GM18502 (cell line): Measurements from ENCODE around the gene AKAP13.

Source experiments
- ATAC-seq: cut with Tn5 transposase; IDR thresholded peaks from one replicate; pipeline ENCODE4 v1.9.1; 2021; ENCODE audit warnings: mild to moderate bottlenecking; ENCODE audit not compliant: unreplicated experiment, poor library complexity

The AKAP13 gene

DNA sequence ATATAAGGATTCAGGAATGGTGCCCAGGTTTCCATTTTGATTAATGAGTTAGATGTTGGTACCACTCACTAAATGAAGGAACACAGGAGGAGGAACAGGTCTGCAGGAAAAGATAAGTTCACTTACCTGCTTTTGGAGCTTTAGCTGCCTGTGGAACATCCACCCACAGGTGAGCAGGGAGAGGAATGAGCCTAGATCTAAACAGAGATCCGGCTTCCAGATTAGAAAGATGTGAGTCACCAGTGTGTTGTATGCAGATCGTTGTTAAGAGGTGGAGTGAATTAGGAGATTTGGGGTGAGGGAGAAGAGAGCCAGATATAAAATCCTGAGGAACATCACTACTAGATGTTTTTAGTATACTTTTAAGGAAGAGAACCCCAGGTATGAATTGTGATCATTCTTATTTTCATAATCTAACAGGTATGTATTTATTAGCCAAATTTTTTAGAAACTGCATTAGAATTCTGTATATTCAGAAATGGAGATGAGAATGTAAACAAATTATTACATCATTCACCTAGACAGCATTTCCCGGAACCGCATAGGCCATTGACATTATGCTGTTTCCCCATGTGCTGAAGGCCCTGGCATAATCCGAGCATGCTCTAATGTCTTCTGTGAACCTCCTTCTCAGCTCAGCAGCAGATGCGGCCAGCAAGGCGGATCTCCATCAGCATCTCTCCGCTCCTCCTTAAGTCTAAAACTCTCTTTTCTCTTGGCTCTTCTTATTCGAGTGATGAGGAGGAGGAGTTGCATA, 296.1 kb downstream of the AKAP13 start:
- no peak for ATAC-seq

DNA sequence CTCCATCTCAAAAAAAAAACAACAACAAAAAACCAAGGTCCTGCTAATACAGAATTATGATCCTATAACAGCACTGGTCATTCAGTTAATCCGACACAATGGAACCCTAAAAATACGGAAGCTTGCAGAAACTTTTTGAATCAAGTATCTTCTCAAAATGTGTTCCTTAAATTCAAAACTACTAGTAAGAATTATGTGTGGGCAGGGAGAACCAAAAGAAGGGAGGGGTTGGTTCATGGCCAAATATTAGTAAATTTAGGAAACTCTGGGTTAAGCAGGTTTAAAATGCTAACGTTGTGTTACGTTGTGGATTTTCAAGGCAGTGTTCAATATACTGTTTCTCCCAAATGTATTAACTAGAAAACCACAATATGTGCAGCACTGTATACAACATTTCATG, 298.8 kb downstream of the AKAP13 start:
- ATAC-seq = no peak

DNA sequence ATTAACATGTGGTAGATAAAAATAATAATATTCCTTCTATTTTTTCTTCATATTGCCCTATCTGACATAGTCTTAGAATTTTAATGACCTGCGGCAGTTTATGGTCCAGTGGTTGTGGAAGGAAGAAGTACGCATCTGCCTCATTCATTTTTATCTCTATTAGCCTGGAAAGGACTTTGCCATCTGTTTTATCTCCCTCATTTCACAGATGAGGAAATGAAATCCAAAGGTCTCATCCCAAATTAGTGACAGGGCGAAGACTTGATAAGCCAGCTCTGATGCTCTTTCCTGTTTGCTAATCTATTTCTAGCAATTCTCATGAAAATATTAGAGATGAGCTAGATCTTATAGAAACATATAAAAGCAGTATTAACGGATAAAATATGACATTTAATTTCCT, 301.0 kb downstream of the AKAP13 start:
- no peak for ATAC-seq

DNA sequence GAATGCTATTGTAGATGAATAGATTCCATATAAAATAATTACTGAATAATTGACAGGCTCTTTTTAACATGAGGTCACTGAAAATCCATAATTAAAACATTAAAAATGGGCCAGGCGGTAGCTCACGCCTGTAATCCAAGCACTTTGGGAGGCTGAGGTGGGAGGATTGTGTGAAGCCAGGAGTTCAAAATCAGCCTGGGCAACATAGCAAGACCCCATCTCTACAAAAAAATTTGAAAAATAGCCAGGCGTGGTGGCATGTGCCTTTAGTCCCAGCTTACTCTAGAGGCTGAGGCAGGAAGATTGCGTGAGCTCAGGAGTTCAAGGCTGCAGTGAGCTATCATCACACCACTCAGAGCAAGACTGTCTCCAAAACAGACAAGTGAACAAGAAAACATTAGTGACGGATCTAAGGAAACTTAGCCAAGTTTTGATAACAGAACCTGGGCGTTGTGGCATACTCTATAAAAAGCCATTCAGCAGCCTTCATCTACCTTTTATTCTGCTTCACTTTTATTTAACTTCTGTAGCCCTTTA, 303.8 kb downstream of the AKAP13 start:
- ATAC-seq = no peak

DNA sequence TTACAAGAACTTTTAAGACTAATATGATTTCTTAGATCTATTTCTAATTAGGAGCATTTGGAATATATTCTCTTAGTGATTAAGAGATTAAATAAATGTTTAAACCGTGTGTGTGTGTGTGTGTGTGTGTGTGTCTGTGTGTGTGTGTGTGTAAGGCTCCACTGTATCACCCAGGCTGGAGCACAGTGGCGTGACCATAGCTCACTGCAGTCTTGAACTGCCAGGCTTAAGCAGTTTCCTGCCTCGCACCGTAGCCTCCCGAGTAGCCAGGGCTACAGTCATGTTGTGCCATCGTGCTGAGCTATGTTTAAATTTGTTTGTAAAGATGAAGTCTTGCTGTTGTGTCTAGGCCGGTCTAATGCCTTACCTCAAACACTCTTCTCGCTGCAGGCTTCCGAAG, 305.0 kb downstream of the AKAP13 start:
- ATAC-seq = no peak

DNA sequence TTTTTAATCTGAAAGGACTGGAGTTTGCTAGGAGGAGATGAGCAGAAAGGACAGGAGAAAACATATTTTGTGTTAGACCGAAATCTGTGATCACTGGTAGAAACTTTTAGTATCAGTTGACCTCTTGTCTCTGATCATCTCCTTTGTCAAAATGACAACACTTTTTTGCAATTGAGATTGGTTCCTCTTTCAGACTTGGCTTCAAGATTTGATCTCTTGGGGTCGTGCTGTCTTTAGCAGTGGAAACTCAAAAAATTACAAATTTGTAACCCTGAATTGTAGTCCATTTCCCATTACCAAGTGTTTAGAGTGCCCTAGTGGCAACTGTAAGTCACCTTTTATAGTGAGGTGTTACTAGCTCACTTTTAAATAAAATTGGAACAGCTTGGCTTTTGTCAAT, 306.9 kb downstream of the AKAP13 start:
- ATAC-seq = no peak

DNA sequence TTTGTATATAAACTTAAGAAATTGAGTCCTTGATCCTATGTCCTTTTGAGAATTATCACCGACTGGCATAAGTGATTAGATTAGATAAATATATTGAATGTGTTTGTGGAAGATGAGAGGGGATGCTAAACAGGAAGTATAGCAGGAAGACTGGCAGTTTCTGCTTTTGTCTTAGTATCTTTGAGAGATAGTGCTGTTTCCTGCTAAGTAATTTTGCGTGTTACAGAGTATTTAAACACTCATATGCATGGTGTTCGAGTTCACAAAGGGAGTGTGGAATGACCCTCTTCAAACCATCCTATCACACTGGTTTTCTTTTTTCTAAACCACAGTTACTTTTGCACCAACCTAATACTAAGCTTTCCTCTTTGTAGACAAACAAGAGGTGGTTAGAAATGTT, 308.3 kb downstream of the AKAP13 start:
- ATAC-seq = no peak

DNA sequence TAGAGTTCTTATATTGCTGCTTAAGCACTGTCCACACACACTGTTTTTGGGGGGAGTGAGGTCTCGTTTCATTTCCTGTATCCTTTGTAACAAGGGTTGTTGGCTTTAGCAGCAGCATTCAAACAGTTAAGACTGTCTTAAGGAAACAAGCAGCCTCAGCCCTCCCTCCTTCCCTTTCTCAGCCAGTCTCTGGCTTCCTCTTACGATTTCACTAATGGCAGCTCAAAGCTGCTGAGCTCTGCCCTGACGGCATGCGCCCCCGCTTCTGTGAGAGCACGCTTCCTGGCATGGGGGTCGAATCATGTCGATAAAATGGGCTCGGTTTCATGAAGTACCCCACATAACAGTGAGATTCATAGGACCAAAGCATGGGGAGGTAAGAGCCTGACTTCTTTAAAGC, 309.3 kb downstream of the AKAP13 start:
- ATAC-seq = peak; percentile 50

DNA sequence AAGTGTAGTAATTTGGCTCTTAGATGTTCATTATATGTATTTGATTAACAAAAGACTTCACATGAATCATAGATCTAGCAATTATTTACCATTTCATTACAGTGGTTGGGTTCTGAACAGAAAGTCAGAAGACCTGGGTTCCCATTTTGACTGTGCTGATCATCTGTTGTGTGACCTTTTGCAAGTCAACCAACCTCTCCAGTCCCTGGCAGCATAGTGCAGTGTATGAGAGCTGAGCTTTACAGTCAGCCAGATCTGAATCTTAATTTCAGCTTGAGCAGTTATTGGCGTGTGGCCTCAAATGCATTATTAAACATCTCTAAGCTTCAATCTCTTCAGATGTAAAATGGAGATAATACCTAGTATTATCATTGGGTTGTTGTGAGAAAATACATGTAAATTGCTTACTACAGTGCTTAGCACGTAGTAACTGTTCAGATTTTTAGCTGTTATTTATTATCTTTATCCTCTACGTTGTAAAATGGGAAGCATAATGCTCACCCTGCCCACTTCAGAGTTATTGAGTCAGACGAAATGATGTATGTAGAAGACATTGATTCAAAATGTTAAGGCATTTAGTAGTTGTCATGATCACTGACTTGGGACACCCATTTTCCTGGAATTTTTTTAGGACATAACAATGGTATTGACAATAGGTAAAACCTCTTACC, 310.3 kb downstream of the AKAP13 start:
- peak; percentile 51 for ATAC-seq

DNA sequence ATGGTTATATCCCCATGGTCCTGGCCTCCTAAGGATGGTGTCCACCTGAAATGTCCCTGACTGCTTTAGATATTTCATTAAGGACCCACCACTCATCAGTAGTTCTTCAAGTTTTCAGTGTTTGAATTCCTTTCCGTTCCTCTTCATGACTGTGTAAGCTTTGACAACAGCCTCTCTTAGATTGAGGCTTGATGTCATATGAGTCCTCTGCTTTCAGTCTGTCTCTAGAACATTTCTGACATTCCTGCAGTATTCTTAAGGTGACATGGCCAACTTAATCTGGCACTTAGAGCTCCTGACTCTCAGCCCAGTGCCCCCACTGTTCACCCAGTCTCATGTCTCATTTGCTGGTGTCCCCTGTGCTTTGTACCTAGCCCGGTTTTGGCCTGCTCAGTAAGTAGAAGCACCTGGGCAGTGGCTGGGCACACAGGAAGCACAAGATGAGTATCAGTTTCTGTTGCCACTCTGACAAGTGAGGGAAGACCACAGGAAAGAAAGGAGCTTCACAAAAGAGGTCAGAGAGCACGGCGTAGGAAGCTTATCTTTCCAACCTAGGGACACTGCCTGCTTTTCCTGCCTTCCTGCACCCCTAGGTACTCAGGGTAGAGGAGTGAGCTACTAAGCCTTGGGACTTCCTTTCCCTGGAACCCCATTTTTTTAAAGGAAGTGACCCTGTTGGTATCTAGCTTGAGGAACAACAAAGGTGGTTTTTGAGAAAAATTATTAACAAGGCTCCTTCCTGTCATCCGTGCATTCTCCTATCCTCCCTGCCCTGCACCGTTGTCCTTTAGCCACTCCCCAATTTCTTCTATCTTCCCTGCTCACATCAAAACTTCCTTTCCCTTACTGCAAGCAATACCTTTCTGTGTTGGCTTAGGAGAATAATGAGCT, 311.2 kb downstream of the AKAP13 start:
- ATAC-seq = peak; percentile 44

DNA sequence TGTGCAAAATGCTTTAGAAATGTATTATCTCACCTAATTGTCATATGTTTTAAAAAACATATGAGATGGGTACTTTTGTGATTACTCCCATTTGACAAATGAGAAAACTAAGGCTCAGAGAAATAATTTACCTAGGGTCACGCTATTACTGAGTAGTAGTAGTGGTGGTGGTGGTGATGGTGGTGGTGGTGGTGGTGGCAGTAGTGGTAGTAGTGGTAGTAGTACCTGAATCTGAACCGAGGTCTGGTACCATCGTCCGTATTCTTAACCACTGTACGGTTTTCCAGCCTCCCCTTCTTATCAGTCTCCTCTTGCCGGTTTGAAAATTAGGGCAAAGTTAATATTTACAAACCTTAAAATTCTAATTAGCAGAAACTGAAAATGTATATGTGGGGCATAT, 311.9 kb downstream of the AKAP13 start:
- ATAC-seq = no peak

DNA sequence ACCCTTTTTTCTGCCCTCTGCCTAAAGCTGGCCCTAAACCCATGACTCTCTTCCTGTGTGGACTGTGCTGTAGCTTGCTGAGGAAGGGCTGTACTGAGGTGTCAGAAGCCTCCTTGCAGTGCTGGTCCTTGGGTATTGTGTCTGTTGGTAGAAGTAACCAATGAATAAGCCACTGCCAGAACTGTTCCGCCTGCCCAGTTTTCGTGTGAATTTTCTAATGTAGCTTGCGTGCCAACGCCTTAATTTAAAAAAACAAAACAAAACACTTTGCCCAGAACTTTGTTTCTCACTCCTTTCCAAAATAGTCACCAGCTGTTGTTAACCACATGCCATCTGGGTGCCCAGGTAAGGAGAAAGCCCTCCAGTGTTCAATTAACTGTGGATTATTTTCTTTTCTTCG, 312.5 kb downstream of the AKAP13 start:
- peak; percentile 52 for ATAC-seq

DNA sequence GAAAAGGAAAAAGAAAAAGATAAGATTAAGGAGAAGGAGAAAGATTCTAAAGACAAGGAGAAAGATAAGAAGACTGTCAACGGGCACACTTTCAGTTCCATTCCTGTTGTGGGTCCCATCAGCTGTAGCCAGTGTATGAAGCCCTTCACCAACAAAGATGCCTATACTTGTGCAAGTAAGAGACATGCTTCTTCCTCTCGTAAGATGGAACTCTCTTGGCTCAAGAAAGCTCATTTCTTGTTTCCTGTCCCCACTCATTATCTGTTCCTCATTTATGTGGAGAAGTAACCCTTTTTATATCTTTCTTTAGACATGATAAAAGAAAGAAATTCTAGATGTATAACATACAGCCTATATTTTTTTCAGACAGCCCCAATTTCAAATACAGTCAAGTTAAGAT, 312.9 kb downstream of the AKAP13 start:
- peak; percentile 25 for ATAC-seq

DNA sequence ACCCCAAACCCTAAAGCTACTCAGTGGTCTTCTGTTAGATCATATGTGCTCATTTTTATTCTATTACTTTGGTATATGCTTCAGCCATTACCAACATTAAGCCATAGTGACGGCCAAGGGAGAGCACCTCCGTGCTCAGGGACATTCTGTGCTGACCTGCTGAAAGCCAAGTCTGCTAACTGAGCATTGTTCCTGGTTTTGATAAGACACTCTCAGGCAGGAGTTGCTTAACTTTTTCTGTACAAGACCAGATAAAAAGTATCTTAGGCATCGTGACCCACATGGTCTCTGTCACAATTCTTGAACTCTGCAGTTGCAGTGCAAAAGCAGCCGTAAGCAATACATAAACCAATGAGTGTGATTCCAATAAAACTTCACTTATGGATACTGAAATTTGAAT, 313.7 kb downstream of the AKAP13 start:
- no peak for ATAC-seq

DNA sequence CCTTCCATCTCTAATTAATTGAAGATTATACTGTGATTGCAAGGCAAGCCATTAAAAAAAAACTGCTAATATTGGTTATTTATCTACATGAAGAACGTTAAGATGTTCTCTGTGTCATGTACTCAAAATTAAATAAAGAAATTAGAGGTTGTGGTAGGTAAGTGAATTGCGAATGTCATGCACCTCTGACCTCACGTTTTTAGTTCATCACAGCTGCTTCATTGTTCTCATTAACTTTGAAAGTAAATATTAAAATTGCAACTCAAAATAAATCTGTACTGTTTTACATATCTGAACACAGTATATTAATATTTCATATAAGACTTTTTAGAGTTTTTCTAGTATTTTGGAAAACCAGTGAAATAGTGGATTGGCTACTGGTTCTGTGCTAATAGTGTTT, 320.4 kb downstream of the AKAP13 start:
- no peak for ATAC-seq

DNA sequence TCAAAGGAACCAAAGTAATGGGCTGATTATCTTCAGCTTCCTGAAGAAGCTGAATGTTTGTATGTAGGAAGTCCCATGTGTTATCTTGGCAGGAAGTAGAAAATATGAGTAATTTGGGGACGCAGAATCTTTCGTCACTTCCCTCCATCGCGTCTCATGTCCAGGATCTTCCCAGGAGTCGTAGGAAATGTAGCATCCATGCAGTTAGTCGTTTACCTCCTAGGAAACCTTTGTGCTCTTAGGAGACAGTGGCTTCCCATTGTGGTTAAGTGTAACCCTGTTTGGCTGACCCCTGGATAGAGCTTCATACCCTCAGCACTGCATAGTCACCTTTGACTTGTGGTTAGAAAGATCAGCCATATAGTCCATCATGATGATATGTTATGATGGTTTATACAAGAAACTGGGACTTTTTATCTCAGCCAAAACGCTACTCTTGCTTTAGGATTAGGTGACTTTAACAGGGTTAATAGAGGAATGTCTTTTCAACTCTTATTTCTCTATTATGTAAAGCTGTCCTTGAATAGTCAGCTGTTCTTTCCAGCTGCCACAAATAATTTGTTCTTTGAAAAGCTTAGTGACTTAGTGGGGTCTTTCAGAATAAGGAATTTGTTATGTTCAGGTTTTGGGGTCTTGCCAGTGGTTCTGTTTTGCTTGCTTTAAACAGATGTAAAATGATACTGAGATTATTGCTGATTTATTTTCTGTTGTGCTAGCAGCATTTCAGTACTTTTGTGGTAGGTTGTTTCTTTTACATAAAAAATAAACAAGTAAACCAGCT, 322.1 kb downstream of the AKAP13 start:
- ATAC-seq = no peak

DNA sequence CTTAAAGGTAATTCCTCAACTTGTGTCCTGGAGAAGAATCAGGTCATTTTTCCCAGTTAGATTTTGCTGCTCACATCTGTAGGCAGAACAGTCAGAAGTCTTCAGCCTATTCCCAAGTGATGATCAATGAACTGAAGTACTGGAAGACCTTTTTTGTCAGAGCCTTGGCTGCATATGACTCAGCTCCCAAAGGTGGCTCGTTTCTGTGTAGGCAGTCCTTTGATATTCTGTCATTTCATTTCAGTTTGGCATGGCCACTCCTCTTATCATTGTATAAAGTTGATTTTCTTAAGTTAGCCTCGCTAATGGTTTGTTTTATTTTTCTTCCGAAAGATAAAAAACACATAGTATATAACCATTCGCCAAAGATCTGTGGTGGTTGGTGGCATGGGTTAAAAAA, 323.7 kb downstream of the AKAP13 start:
- no peak for ATAC-seq

DNA sequence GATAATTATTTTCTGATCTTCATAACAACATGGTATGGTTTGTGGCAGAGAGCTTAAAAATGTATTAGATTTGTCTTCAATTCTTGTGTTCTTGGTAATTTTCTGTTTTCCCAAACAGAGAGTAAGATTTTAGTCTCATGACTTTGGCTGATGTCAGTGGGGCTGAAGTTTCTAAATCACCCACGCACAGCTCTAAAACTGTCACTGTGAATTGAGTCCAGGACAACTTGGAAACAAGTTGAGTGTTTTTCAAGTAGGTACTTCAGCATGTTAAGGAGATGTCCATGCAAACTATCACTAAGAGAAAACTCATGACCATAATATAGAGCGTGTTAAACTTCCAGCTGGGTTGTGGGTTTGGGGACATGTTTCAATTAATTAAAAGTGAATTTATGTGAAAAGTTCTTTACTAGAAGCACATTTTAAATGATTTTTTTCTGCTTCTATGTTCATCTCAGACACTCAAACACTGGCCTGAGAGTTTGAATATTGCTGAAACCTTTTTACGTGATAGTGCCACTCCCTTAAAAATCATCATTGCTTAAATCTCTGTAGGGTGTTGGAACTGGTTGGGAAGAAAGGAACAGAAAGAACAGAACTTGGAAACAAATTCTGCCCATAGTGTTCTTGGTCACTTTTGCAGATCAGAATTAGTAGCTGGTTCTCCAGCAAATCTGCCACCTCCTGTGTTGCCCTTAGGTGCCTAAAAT, 324.5 kb downstream of the AKAP13 start:
- no peak for ATAC-seq

DNA sequence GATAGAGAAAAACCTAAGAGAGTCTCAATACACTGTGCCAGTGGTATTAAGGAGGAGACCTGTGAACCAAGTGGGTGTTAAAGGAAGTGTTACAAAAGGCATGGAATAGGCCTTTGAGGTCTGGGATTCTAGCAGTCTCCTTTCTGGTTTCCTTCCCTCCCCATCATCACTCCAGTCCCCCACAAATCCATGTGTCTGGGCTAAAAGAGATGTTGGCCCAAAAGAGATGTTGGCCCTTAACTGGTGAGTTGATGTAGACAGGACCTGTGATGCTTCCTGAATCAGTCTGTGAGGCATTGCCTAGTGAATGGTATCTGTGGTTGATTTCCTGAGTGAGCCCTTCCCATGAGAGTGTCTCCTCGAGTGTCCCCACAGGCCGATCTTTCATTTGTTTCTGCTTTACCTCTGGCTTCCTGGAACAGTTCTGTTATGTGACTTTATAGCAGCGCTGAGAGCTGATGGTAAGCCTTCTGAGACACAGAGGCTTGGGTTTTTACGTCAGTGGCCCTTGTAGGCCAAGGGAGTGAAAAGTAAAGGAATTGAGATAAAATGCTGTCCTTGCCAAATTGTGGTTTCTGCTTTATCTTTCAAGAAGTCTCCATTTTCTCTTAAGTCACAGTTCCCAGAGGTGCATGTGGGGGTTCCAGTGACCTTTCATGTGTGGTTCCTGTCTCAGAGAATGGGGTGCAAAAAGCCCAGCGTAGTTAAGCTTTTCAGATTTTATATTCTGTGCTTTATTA, 326.5 kb downstream of the AKAP13 start:
- peak; percentile 39 for ATAC-seq
